Stimulated activated CD4-positive, alpha-beta T cell treated with anti-CD3 and anti-CD28 coated beads, Interleukin-4, amount 100 ng/mL, for 24 hours (primary cell): Measurements from ENCODE around the gene BANF1.
"Not testable (repeated sequence)": the region's sequence is repeated elsewhere in the genome, so short reads cannot be mapped to it uniquely, and the experiment has no call there.

ENCODE experiments used
- DNase-seq: peaks from one replicate; pipeline ENCODE4 v3.0.0-alpha.2; 2020

BANF1 gene

DNA sequence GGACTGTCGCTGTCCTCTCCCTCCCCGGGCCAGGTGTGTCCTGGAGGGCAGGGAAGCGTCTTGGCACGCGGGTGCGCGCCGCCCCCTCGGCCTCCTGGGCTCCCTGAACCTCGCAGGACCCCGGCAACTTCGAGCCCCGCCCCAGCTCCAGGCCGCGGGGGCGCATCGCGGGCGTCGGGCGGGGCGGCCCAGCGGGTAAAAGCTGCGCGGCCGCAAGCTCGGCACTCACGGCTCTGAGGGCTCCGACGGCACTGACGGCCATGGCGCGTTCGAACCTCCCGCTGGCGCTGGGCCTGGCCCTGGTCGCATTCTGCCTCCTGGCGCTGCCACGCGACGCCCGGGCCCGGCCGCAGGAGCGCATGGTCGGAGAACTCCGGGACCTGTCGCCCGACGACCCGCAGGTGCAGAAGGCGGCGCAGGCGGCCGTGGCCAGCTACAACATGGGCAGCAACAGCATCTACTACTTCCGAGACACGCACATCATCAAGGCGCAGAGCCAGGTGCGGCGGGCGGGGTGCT is 9.5 kb downstream of the BANF1 start, which contains the start of gene CST6:
TSS of gene CST6 (plus strand) at position 224 of the 519 bp plus-strand sequence. CDS start at position 261, 37 bp downstream.
- DNase-seq, result no peak

DNA sequence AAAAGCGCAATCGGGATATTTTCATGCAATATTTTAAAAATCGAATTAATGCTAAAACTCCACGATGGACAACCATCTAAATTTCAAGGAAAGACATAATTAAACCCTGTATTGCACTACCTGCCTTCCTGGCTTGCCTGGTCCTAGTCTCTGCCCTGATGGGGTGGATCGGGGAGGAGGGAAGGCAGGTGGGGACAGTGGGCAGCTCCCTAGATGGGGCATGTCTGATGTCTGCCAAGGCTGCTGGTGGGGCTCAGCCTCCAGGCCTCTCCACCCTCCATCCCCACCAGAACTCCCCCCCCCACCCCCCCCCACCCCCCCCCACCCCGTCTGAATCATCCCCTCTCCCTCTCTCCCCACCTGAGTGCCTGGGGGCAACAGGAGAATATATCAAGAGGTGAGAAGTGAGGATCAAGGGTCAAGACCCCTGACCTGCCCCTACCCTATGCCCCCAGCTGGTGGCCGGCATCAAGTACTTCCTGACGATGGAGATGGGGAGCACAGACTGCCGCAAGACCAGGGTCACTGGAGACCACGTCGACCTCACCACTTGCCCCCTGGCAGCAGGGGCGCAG is 10.2 kb downstream of the BANF1 start:
- DNase-seq, result no peak

DNA sequence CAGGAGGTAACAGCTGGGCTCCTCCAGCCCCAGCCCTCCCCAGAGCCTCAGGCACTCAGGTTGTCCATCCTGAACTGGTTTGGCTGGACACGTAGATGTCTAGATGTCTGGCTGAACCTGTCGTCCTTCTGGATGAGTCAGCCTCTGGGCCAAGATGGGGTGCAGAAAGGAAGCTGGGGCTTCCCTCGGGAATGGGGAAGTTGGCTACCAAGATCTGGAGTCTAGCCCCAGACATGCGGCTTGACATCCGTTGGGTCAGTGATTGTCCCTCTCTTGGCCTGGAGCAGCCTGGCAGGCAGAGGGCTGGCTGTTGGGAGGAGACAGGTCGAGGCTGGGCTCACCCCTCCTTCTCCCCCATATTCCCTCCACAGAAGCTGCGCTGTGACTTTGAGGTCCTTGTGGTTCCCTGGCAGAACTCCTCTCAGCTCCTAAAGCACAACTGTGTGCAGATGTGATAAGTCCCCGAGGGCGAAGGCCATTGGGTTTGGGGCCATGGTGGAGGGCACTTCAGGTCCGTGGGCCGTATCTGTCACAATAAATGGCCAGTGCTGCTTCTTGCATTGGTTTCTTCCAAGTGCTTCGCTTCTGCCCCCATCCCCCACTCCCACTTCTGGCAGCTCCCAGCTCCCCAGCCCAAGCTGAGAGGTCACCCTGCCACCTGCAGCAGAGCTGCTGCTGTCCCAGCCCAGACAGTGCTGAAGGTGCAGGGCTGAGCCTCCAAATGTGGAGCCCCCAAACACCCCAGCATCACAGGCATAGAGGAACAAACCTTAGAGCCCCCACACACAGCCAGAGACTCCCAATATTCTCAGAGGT is 10.9 kb downstream of the BANF1 start:
- DNase-seq, result no peak

DNA sequence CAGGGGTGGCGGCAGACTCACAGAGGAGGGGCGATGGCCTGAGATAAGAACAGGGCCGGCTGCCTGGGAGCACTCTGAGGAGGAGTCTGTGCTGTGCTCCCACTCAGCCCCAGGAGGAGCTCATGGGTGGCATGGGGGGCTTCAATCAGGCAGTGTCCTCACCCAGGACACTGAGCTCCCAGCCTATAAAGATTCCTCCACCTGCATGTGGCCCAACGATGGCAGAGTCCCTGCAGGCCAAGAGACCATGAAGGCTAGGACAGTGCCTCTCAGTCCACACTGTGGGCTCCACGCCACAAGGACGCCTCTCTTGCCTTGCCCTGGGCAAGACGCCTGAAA is 11.4 kb downstream of the BANF1 start:
- DNase-seq, result no peak

DNA sequence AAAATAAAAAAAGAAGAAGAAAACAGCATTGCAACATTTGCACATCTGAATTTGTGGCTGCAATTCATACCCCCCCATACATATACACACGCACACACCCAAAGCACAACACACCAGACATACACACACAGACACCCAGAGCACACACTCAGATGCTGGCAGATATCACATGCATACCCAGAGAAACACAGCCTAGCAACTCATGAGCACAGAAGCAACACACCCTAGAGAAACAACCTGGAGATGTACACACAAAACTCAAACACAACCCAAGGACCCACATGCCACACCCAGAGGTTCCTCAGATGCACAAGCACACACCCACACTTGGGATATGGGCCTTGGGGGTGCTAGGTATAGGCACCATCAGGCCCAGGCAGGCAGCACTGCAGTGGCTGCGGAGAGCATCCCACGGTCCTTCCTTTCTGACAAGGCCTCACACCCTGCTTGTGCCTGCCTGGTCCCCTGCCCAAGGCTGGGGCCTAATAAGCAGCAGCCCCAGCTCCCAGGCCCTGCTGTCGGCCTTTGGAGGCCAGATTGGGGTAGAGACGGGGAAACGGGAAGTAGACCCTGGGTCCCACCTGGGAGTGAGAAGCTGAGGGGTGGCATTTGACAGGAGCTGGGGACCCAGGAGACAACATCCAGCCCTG is 12.6 kb downstream of the BANF1 start:
- no peak for DNase-seq

DNA sequence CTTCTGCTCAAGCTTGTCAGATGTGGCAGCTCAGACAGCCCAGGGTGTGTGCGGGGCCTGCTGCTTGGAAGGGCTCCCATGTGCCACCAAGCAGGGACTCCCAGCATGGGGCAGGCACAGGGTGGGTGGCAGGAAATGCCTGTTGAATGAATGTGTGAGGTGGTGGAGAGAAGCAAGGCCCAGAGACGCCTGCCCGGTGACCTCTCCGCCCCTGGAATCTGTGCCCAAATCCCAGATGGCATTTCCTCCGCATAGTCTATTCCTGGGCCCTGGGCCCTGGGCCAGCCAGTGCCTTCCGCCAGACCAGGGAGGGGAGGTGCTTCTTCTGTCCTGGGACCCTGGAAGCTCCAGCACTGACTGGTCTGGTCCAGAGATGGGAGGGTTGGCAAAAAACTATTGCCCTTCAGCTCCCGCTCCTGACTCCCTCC is 13.2 kb downstream of the BANF1 start:
- no peak for DNase-seq

DNA sequence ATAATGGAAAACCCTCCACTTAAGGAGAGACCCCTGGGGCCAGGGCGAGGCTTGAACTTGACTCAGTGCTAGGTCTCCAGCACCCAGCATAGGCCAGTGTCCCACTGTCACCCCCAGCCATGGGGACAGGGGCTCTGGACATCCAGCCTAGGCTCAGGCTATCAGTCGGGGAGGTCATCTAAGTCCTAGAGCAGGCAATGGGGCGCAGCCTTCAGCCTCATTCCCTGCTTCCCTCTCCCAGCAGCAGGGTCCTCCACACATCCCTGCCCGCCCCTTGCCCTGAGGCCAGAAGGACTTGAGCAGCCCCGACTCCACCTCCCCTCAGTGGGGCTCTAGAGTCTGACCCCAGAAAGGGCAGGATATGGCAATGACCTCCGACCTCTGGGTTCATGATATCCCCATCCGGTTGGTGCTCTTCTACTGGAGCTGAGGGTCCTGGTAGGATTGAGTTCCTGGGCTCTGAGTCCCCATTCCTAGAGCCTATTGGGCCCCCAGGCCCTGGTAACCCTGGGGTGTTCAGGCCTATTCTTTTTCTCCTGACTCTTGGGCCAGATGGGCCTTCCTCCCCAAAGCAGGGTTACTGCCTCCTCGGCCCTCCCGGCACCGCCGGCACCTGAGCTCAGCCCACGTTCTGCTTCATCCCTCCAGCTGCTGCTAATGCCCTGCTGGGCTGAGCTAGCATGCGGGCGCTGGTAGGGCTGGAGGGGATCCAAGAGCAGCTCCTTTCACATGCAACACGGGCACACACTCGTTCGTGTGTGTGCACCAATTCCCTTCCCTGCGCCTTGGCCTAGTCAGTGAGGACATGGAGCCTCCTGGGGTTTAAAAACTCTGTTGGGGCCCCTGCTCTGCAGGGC is 13.9 kb downstream of the BANF1 start:
- no peak for DNase-seq

DNA sequence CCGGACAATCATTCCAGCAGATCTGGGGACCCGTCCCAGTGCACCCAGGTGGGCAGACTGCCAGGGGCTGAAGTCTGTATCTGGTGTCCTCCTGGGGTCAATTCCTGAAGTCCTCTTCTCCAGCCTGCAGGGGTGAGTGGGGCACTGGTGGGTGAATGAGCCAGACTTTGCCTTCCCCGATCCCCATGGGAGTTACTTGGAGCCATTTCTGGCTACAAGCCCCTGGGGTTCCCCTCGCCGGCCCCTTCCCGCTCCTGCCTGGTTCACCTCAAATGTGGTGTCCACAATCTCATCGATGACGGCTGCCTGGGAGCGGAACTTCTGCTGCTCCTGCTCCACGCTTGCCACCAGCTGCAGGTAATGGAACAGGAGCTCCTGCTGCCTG is 14.5 kb downstream of the BANF1 start:
- DNase-seq, result no peak

DNA sequence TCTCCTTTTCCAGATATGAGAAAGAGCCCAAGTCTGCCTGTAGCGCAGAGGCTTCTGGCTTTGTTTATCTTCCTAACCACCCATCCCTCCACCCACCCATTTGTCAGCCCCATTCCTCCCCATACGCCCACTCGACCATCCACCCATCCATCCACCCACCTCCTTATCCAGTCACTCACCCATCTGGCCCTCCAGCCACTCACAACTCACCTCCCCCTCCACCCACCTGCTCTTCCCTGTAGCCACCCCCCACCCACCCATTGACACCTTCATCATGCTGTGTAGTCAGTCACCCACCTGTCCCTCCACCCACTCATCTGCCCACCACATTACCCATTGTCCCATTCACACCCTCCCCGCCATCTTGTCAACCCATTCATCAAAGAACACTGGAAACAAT is 15.0 kb downstream of the BANF1 start:
- no peak for DNase-seq

DNA sequence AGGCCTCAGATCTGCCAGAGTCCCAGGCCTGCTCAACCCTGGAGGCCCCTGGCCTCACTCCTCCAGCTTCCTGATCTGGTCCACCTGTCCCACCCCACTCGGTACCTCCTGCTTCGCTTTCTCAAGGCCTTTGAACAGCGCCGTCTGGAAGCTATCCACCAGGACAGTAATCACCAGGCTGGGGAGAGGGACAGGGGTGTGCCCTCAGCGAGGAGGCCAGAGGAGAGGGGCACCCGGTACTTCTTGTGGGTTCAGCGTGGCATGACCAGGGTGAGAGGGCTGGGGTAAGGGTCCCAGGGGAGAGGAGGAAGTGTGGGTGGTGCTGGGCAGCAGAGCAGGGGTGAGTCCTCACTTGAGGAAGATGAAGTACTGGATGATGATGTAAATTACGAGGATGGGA is 17.9 kb downstream of the BANF1 start:
- no peak for DNase-seq

DNA sequence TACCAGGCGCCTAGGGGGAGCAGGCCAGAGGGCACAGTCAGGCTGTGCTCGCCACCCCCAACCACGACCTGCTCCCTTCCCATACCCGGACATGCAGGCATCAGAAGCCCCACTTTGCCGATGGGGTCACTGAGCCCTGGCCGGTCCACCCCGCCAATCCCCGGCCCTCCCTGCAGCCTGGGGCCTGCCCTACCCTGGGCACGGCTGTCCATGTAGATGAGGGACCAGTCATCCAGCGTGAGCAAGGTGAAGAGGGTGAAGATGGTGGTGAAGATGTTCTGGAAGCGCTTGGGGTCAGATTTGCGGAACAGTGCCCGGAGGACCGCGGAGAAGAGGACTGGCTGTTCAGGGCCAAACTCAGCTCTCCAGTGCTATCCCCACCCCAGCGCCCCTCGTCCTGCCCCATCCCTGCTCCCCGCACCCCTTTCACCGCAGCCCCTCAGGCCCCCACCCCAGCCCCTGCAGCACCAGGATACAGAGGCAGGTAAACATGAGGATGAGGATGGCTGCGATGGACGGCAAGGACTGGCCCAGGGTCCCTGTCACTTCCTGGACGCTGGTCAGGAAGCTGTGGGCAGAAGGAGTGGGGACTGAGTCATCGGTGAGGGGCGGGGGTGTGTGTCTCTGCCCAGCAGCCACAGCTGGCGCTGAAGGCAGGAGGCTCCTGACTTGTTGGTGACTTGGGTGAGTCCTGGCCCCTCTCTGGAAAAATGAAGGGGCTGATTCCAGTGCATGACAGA is 18.5 kb downstream of the BANF1 start:
- DNase-seq, result no peak

DNA sequence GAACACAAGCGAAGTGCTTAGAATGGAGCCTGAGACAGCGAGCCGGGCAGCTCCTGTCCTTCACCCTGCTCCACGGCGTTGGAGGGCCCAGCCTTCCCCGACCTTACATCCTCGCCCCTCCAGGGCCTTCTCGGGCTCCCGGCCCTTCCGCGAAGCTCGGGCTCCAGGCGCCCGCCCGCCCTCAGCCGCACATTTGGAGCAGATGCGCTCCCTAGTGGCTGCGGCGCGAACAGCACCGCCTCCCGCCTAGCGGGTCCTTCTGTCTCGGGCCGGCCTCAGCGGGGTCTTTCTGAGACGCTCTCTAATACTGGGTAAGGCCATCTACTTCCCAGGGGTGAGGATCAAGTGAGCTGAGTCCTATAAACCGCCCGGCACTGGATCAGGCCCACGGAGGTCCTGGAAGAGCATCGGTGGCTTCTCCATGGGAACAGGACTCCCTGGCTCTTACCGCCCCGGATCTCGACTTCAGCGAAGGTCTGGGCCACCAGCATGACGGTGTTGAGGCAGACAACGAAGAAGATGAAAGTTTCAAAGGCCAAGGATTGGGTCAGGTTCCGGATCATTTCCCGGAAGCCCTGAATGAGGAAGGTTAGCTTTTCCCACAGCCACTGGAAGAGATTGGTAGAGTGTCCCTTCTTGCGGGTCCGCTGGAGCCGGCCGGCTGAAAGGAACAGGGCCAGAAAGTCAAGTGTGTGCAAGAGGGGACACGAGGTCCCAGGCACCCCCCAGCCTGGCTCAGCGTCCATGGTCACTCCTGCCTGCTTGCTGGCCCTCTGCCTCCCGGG is 20.3 kb downstream of the BANF1 start:
- DNase-seq, result peak; percentile 81

DNA sequence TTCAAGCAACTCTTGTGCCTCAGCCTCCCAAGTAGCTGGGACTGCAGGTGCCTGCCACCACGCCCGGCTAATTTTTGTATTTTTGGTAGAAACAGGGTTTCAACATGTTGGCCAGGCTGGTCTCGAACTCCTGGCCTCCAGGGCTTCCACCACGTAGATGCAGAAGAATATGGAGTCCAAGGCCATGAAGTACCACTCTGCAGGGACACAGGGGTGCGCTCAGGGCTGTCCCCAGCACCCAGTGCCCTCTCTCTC is 20.8 kb downstream of the BANF1 start:
- DNase-seq, result not testable (repeated sequence)

DNA sequence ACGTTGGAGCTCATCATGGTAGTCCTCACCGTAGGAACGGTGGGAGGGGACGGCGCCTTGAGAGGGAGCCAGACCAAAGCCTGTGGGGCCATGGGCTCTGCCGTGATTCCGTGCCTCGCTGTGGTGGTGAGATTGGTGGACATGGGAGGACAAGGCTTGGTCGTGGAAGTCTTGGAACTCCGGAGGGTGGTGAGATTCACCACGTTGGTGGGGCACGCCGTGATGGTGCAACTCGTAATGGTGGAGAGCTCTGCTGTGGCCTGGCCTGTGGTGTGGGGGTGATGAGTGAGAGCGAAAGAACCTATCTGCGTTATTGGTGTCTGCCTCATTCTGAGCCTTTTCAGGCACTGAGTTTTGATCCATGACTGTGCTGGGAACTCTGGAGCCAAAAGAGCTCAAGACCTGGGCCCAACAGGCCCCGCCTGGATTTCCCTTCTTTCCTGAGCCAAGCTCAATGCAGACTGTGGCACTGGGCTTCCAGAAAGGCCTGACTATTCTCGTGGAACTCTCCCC is 23.8 kb downstream of the BANF1 start, which contains the start of gene CATSPER1:
TSS of gene CATSPER1 (minus strand) at position 463 of the 513 bp plus-strand sequence. CDS start at position 363, 100 bp downstream.
- no peak for DNase-seq

DNA sequence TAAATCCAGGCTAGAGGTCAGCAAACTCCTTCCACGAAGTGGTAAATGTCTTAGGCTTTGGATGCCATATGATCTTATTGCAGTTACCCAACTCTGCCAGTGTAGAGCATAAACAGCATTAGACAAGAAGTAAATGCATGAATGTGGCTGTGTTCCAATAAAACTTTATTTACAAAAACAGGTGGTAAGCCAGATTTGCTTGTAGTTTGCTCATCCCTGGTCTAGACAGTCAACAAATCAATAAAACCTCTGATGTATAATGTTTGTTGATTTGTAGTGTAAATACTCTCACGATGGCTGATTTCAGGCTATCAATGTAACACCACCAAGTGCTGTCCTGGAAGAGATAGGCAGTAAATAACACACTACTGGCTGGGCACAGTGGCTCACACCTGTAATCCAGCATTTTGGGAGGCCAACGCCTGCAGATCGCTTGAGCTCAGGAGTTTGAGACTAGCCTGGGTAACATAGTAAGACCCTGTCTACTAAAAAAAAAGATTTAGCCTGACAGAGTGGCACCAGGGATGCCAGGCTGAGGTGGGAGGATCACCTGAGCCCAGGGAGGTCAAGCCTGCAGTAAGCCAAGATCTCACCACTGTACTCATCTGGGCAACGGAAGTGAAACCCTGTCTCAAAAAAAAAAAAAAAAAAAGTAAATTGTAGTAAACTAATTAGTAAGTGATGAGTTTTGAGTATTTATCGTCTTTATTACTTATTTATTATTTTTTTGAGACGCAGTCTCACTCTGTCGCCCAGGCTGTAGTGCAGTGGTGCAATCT is 30.8 kb downstream of the BANF1 start:
- no peak for DNase-seq

DNA sequence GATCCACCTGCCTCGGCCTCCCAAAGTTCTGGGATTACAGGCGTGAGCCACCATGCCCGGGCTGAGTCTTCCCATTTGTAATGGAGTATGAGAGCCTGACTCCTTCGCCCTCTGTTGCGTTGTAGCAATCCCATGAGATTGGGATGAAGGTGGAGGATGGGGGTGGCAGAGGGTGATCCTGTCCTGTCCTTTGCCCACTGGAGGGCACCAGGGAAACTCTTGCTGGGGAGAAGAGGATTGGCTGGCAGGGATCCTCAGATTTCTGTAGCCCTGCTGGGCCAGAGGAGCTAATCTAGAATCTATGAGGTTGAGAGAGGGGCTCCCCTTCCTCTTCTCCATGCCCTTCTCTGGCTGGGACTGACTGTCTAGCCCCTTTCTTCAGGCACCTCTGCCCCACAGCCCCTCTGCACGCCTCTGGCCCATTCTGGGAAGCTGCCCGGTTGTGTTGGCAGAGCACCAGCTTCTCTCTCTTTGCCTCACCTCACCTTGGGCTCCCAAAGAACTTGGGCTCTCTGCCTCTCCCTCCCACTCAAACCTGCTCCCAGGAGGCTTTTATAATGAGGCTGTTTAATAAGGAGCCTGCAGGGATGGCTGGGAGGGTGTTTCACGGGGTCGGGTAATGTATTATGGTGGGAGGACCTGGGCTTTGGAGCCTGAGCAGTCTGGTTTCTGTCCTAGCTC is 33.5 kb downstream of the BANF1 start:
- no peak for DNase-seq

DNA sequence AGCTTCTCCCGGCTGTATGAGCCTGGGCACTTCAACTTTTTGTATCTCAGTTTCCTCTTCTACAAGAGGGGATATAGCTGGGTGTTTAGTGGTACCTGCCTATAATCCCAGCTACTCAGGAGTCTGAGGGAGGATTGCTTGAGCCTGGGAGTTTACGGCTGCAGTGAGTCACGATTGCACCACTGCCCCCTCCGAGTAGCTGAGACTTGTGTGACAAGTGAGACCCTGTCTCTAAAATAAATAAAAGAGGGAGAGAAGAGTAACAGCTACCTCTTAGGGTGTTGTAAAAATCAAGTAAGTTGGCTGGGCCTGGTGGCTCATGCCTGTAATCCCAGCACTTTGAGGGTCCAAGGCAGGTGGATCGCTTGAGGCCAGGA is 34.0 kb downstream of the BANF1 start:
- DNase-seq, result no peak

DNA sequence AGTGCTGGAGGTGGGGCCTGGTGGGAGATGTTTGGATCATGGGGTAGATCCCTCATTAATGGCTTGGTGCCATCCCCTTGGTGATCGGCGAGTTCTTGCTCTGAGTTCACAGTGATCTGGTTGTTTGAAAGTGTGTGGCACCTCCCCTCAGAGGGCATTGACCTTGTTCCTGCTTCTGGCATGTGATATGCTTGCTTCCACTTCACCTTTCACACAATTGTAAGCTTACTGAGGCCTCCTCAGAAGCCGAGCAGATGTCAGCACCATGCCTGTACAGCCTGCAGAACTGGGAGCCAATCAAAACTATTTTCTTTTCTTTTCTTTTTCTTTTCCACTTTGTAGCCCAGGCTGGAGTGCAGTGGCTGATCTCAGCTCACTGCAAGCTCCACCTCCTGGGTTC is 35.0 kb downstream of the BANF1 start:
- no peak for DNase-seq

DNA sequence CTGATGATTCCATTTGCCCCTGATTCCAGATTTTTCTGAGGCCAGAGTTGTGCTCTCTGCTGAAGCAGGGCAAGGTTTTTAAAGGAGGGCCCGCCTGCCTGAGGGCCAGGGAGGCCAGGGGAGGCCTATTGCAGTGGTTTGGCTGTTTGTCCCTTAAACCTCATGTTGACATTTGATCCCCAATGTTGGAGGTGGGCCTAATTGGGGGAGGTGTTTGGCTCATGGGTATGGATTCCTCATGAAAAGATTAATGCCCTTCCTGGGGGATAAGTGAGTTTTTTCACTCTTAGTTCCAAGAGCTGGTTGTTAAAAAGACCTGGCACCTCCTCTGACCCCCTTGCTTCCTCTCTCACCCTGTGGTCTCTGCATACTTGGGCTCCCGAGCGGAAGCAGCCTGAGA is 37.5 kb downstream of the BANF1 start:
- DNase-seq, result no peak
